ENCODE data around the gene POPDC3.

DNA sequence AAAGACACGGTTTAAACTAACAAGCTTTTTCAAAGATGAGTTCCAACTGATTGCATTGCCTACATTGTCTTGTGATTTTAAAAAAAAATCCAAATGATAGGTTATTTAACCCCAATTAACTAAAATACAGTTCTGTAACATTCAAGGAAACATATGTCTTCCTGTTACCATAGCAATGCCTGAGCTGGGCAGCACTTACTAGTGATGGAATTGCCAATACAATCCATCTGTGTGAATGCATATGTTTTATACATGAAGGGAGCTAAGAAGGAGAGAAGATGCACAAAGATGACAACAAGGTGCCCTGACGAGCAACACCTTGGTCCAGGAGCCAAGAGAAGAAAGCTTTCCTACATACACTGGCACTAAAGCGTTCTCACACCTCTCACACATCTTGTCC lies 68.7 kb downstream of the POPDC3 start:
- TF ChIP-seq, protein P1, sequence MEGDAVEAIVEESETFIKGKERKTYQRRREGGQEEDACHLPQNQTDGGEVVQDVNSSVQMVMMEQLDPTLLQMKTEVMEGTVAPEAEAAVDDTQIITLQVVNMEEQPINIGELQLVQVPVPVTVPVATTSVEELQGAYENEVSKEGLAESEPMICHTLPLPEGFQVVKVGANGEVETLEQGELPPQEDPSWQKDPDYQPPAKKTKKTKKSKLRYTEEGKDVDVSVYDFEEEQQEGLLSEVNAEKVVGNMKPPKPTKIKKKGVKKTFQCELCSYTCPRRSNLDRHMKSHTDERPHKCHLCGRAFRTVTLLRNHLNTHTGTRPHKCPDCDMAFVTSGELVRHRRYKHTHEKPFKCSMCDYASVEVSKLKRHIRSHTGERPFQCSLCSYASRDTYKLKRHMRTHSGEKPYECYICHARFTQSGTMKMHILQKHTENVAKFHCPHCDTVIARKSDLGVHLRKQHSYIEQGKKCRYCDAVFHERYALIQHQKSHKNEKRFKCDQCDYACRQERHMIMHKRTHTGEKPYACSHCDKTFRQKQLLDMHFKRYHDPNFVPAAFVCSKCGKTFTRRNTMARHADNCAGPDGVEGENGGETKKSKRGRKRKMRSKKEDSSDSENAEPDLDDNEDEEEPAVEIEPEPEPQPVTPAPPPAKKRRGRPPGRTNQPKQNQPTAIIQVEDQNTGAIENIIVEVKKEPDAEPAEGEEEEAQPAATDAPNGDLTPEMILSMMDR (IDR thresholded peaks at IDR 0.05 in 4 of 5, conservative IDR thresholded peaks at IDR 0.05 in 1 of 5), result no peak
- TF ChIP-seq POLR2A (IDR thresholded peaks at IDR 0.05), result no peak
